CD4-positive, alpha-beta T cell treated with Interleukin-15 for 1 hour (primary cell): ENCODE results near the gene SLC6A5.
"Not testable (repeated sequence)": the region's sequence is repeated elsewhere in the genome, so short reads cannot be mapped to it uniquely, and the experiment has no call there.

ENCODE experiments used
- DNase-seq: peaks from one replicate; pipeline ENCODE4 v3.0.0-alpha.2; 2020

The SLC6A5 gene

GRCh38 chr11:20599221-20600019 lies at the start of gene SLC6A5:
Gene SLC6A5 (plus strand): TSS chr11:20599608. CDS start chr11:20599673, 65 bp downstream.
- DNase-seq = no peak

- DNase-seq = no peak
Observed at GRCh38 chr11:20551096-20551495, 48.3 kb upstream of the SLC6A5 start.

GRCh38 chr11:20555783-20556182 lies 43.6 kb upstream of the SLC6A5 start:
- DNase-seq = no peak

GRCh38 chr11:20556396-20556795 lies 43.0 kb upstream of the SLC6A5 start:
- DNase-seq = not testable (repeated sequence)

- no peak for DNase-seq
Observed at GRCh38 chr11:20558741-20559140, 40.7 kb upstream of the SLC6A5 start.

GRCh38 chr11:20559523-20560300 lies 39.7 kb upstream of the SLC6A5 start:
- no peak for DNase-seq

GRCh38 chr11:20561915-20562314 lies 37.5 kb upstream of the SLC6A5 start:
- DNase-seq = no peak

- no peak for DNase-seq
Observed at GRCh38 chr11:20563866-20564265, 35.5 kb upstream of the SLC6A5 start.

GRCh38 chr11:20564846-20565635 lies 34.4 kb upstream of the SLC6A5 start:
- DNase-seq = no peak

GRCh38 chr11:20566115-20566514 lies 33.3 kb upstream of the SLC6A5 start:
- not testable (repeated sequence) for DNase-seq

- no peak for DNase-seq
Observed at GRCh38 chr11:20566591-20567434, 32.6 kb upstream of the SLC6A5 start.

GRCh38 chr11:20579725-20580124 lies 19.7 kb upstream of the SLC6A5 start:
- DNase-seq = not testable (repeated sequence)

- DNase-seq = no peak
Observed at GRCh38 chr11:20583201-20583600, 16.2 kb upstream of the SLC6A5 start.

GRCh38 chr11:20584093-20584774 lies 15.2 kb upstream of the SLC6A5 start:
- DNase-seq = no peak

- no peak for DNase-seq
Observed at GRCh38 chr11:20589796-20590195, 9.6 kb upstream of the SLC6A5 start.

- DNase-seq = no peak
Observed at GRCh38 chr11:20590381-20590780, 9.0 kb upstream of the SLC6A5 start.

- no peak for DNase-seq
Observed at GRCh38 chr11:20592741-20593140, 6.7 kb upstream of the SLC6A5 start.

- DNase-seq = no peak
Observed at GRCh38 chr11:20594274-20595061, 4.9 kb upstream of the SLC6A5 start.

GRCh38 chr11:20595101-20595500 lies 4.3 kb upstream of the SLC6A5 start:
- DNase-seq = no peak

- no peak for DNase-seq
Observed at GRCh38 chr11:20596205-20597153, 2.9 kb upstream of the SLC6A5 start.
